Measurements from ENCODE around the gene TUT1.
A peak's percentile ranks its signal among the peaks of the same experiment; 100 is the strongest.
"Not testable (repeated sequence)": the region's sequence is repeated elsewhere in the genome, so short reads cannot be mapped to it uniquely, and the experiment has no call there.

TUT1 gene

GRCh38 chr11:62577046-62577714, 14.1 kb downstream of the TUT1 start:
- DNase-seq = no peak

GRCh38 chr11:62575837-62576236, 15.5 kb downstream of the TUT1 start:
- no peak for DNase-seq

- DNase-seq = no peak
Observed at GRCh38 chr11:62575156-62575555, 16.2 kb downstream of the TUT1 start.

- DNase-seq = no peak
Observed at GRCh38 chr11:62574363-62575071, 16.8 kb downstream of the TUT1 start.

- DNase-seq = peak; percentile 99
Observed at GRCh38 chr11:62573592-62574362, 17.5 kb downstream of the TUT1 start, which contains the start of gene EEF1G. TSS of gene EEF1G (minus strand) at chr11:62573891. CDS start at chr11:62573842, 49 bp downstream.

GRCh38 chr11:62573006-62573591, 18.2 kb downstream of the TUT1 start:
- no peak for DNase-seq

GRCh38 chr11:62572431-62572830, 18.9 kb downstream of the TUT1 start:
- no peak for DNase-seq

GRCh38 chr11:62571493-62571892, 19.8 kb downstream of the TUT1 start:
- DNase-seq = not testable (repeated sequence)

GRCh38 chr11:62570903-62571302, 20.4 kb downstream of the TUT1 start:
- DNase-seq = not testable (repeated sequence)

- no peak for DNase-seq
Observed at GRCh38 chr11:62569611-62570010, 21.7 kb downstream of the TUT1 start.

GRCh38 chr11:62567018-62567633, 24.2 kb downstream of the TUT1 start:
- DNase-seq = no peak

- no peak for DNase-seq
Observed at GRCh38 chr11:62566247-62566646, 25.1 kb downstream of the TUT1 start.

- no peak for DNase-seq
Observed at GRCh38 chr11:62565100-62565802, 26.1 kb downstream of the TUT1 start.

- not testable (repeated sequence) for DNase-seq
Observed at GRCh38 chr11:62561677-62562230, 29.6 kb downstream of the TUT1 start.

- no peak for DNase-seq
Observed at GRCh38 chr11:62560566-62561103, 30.7 kb downstream of the TUT1 start.

GRCh38 chr11:62559626-62560025, 31.7 kb downstream of the TUT1 start:
- not testable (repeated sequence) for DNase-seq

- no peak for DNase-seq
Observed at GRCh38 chr11:62559204-62559603, 32.1 kb downstream of the TUT1 start.

- DNase-seq = no peak
Observed at GRCh38 chr11:62558669-62559068, 32.7 kb downstream of the TUT1 start.

- no peak for DNase-seq
Observed at GRCh38 chr11:62556875-62557631, 34.3 kb downstream of the TUT1 start.

GRCh38 chr11:62556108-62556874, 35.0 kb downstream of the TUT1 start:
- no peak for DNase-seq
